Thyroid gland (tissue), 4 donors: ENCODE measurements around the gene POR.

Source experiments
- CTCF ChIP-seq, 6 experiments: fragments of 200-600 bp in 3 of 6; fragments of 450-650 bp in 3 of 6; sonication (generic) in 3 of 6; IDR thresholded peaks; one replicate each; pipeline ENCODE4 v1.5.1; 2016 to 2019; ENCODE audit warnings: antibody characterized with exemption in 6 of 6, mild to moderate bottlenecking in 2 of 6, inconsistent platforms in 1 of 6, moderate library complexity in 1 of 6
- POLR2A ChIP-seq, 2 donors: fragments of 450-650 bp; IDR thresholded peaks; one replicate each; pipeline ENCODE4 v1.6.1; 2017; ENCODE audit warnings: antibody characterized with exemption in 2 of 2, mild to moderate bottlenecking in 2 of 2, moderate library complexity in 1 of 2

- TF ChIP-seq POLR2A (IDR thresholded peaks at IDR 0.05), result no peak
- no peak for TF ChIP-seq CTCF (IDR thresholded peaks at IDR 0.05)
These were observed 54.2 kb downstream of the POR start for GRCh38 chr7:75969182-75969581.
